ENCODE results near the gene SLC1A2. TPM values are rescaled to one million over a fixed set of nuclear protein-coding genes. Genes with fewer than 3 reads are reported as not detected.

The SLC1A2 gene
- total RNA-seq, 1 experiment from 2014 or later = 0.25 TPM

- TF ChIP-seq, protein P1, sequence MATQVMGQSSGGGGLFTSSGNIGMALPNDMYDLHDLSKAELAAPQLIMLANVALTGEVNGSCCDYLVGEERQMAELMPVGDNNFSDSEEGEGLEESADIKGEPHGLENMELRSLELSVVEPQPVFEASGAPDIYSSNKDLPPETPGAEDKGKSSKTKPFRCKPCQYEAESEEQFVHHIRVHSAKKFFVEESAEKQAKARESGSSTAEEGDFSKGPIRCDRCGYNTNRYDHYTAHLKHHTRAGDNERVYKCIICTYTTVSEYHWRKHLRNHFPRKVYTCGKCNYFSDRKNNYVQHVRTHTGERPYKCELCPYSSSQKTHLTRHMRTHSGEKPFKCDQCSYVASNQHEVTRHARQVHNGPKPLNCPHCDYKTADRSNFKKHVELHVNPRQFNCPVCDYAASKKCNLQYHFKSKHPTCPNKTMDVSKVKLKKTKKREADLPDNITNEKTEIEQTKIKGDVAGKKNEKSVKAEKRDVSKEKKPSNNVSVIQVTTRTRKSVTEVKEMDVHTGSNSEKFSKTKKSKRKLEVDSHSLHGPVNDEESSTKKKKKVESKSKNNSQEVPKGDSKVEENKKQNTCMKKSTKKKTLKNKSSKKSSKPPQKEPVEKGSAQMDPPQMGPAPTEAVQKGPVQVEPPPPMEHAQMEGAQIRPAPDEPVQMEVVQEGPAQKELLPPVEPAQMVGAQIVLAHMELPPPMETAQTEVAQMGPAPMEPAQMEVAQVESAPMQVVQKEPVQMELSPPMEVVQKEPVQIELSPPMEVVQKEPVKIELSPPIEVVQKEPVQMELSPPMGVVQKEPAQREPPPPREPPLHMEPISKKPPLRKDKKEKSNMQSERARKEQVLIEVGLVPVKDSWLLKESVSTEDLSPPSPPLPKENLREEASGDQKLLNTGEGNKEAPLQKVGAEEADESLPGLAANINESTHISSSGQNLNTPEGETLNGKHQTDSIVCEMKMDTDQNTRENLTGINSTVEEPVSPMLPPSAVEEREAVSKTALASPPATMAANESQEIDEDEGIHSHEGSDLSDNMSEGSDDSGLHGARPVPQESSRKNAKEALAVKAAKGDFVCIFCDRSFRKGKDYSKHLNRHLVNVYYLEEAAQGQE (IDR thresholded peaks at IDR 0.05; ENCODE audit: low read depth) = no peak
- TF ChIP-seq JUND (IDR thresholded peaks at IDR 0.05) (no peak), ZNF274 (IDR thresholded peaks at IDR 0.05; ENCODE audit: low read depth, low read length) (no peak)
These were observed 20.5 kb downstream of the SLC1A2 start (continued) for GRCh38 chr11:35398881-35399280.

- Histone ChIP-seq H3K27me3 (ENCODE audit: insufficient read depth, low read length) (no peaks in the 10 kb centered on the region), H3K79me2 (ENCODE audit: insufficient read depth, low read length) (no peaks in the 10 kb centered on the region), H3K9me2 (ENCODE audit: insufficient read depth) (no peaks in the 10 kb centered on the region), H3K27ac (ENCODE audit: low read depth, low read length) (no peak overlapping the region), H4K20me1 (ENCODE audit: insufficient read depth) (no peaks in the 10 kb centered on the region), H3K4me1 (ENCODE audit: control insufficient read depth in 1 of 2, insufficient read depth in 2 of 2, low read length in 2 of 2) (peaks cover 15 to 16% of the 10 kb centered on the region in 2 experiments), H3K4me3 (replicated peaks in 1 of 2; ENCODE audit: low read depth in 1 of 2, low read length in 2 of 2) (no peak overlapping the region), H2AFZ (ENCODE audit: low read depth, low read length, poor library complexity, severe bottlenecking) (no peak overlapping the region), H3K9ac (ENCODE audit: low read length) (no peak overlapping the region), H3K4me2 (ENCODE audit: low read length) (no peak overlapping the region), H3K9me3 (ENCODE audit: control insufficient read depth in 1 of 2, insufficient read depth in 1 of 2, low read depth in 1 of 2, low read length in 2 of 2) (no peaks in the 10 kb centered on the region), H3K36me3 (ENCODE audit: control insufficient read depth in 1 of 2, insufficient read depth in 2 of 2, low read length in 2 of 2) (no peaks in the 10 kb centered on the region)
- intact Hi-C loops (cut with micrococcal nuclease) = loop anchor here (5.0 kb wide), 4 partner anchors 158 to 1028 kb away; no protein-coding TSS in a partner anchor
- DNase-seq (ENCODE audit: low read depth, low spot score) = no peak
- TF ChIP-seq, protein P2, sequence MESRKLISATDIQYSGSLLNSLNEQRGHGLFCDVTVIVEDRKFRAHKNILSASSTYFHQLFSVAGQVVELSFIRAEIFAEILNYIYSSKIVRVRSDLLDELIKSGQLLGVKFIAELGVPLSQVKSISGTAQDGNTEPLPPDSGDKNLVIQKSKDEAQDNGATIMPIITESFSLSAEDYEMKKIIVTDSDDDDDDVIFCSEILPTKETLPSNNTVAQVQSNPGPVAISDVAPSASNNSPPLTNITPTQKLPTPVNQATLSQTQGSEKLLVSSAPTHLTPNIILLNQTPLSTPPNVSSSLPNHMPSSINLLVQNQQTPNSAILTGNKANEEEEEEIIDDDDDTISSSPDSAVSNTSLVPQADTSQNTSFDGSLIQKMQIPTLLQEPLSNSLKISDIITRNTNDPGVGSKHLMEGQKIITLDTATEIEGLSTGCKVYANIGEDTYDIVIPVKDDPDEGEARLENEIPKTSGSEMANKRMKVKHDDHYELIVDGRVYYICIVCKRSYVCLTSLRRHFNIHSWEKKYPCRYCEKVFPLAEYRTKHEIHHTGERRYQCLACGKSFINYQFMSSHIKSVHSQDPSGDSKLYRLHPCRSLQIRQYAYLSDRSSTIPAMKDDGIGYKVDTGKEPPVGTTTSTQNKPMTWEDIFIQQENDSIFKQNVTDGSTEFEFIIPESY (IDR thresholded peaks at IDR 0.05; ENCODE audit: extremely low read depth, insufficient replicate concordance, low read length) = no peak
- TF ChIP-seq CTCF (IDR thresholded peaks at IDR 0.05 in 2 of 3, conservative IDR thresholded peaks at IDR 0.05 in 1 of 3; ENCODE audit: borderline replicate concordance in 1 of 3, insufficient read depth in 1 of 3, low read depth in 2 of 3, low read length in 2 of 3) = no peak
- no peak for TF ChIP-seq POLR2AphosphoS5 (IDR thresholded peaks at IDR 0.05; ENCODE audit: low read depth, low read length)
- no peak for TF ChIP-seq FOSL1 (IDR thresholded peaks at IDR 0.05; ENCODE audit: low read depth)
- TF ChIP-seq EZH2phosphoT487 (IDR thresholded peaks at IDR 0.05; ENCODE audit: borderline replicate concordance) = no peak
- TF ChIP-seq CBX3 (IDR thresholded peaks at IDR 0.05; ENCODE audit: low read depth) = no peak
- CTCF ChIA-PET = no interaction called here
- BruUV-seq (replicated peaks) = no TSS peak
- RAD21 ChIA-PET (ENCODE audit: low non-redundant PET in 1 of 2, low total read pairs in 2 of 2, uncharacterized antibody in 2 of 2, unreplicated experiment in 2 of 2) = no interaction called here
- POLR2A ChIA-PET = no interaction called here
- no peak for ATAC-seq
These were observed 24.4 kb downstream of the SLC1A2 start for GRCh38 chr11:35394941-35395340.

Measured in HCT116 (cell line).